Neutrophil (primary cell): ENCODE results near the gene CCDC88C.

Experiments used
- H3K27ac ChIP-seq: fragments of 200-600 bp; sonication (generic); 2 replicates; pipeline ENCODE4 v1.5.1; 2016; ENCODE audit warnings: mild to moderate bottlenecking, moderate library complexity
- H3K27me3 ChIP-seq: fragments of 200-600 bp; sonication (generic); 2 replicates; pipeline ENCODE4 v1.6.0; 2016; ENCODE audit warnings: mild to moderate bottlenecking
- H3K36me3 ChIP-seq: fragments of 200-600 bp; sonication (generic); 2 replicates; pipeline ENCODE4 v1.5.1; 2017
- H3K4me1 ChIP-seq, 2 experiments: fragments of 200-600 bp in 1 of 2; sonication (generic) in 1 of 2; 1 replicate in 1 of 2; 2 replicates in 1 of 2; pipeline versions ENCODE4 v1.5.1 to v1.6.1; 2013 to 2016; ENCODE audit warnings: low read depth in 1 of 2, low read length in 1 of 2, mild to moderate bottlenecking in 1 of 2, moderate library complexity in 1 of 2; ENCODE audit not compliant: control insufficient read depth in 1 of 2, insufficient read depth in 1 of 2
- H3K4me3 ChIP-seq, 2 experiments: fragments of 200-600 bp in 1 of 2; sonication (generic) in 1 of 2; 1 replicate in 1 of 2; 2 replicates in 1 of 2; pipeline ENCODE4 v1.5.1; 2013 to 2016; ENCODE audit warnings: low read depth in 1 of 2, low read length in 1 of 2, mild to moderate bottlenecking in 1 of 2, moderate library complexity in 1 of 2
- H3K9me3 ChIP-seq: fragments of 200-600 bp; sonication (generic); 2 replicates; pipeline ENCODE4 v1.5.1; 2016
- CTCF ChIP-seq: fragments of 200-600 bp; sonication (generic); IDR thresholded peaks from 2 replicates; pipeline ENCODE4 v1.5.1; 2016; ENCODE audit warnings: antibody characterized with exemption

Gene CCDC88C

GRCh38 chr14:91272341-91273272 lies 145.0 kb downstream of the CCDC88C start:
- Histone ChIP-seq H3K36me3 (peaks cover 69% of the 10 kb centered on the region), H3K27me3 (no peaks in the 10 kb centered on the region), H3K27ac (peak overlapping the region; percentile 80), H3K4me3 (no peak overlapping the region), H3K9me3 (no peaks in the 10 kb centered on the region), H3K4me1 (peaks cover 15 to 16% of the 10 kb centered on the region in 2 experiments)
- TF ChIP-seq CTCF: no peak

GRCh38 chr14:91271639-91272038 lies 146.0 kb downstream of the CCDC88C start:
- H3K9me3 ChIP-seq: no peaks in the 10 kb centered on the region
- H3K27ac ChIP-seq: no peak overlapping the region
- H3K36me3 ChIP-seq: peaks cover 59% of the 10 kb centered on the region
- peaks cover 15 to 16% of the 10 kb centered on the region in 2 experiments for H3K4me1 ChIP-seq
- no peak for TF ChIP-seq CTCF
- no peak overlapping the region for H3K4me3 ChIP-seq
- peaks cover under 1% of the 10 kb centered on the region for H3K27me3 ChIP-seq

- Histone ChIP-seq H3K27ac (no peak overlapping the region), H3K9me3 (no peaks in the 10 kb centered on the region), H3K27me3 (peaks cover 11% of the 10 kb centered on the region), H3K4me3 (no peak overlapping the region), H3K36me3 (peaks cover 52% of the 10 kb centered on the region), H3K4me1 (peaks cover 15 to 16% of the 10 kb centered on the region in 2 experiments)
- no peak for TF ChIP-seq CTCF
Measured at GRCh38 chr14:91270619-91271018, 147.0 kb downstream of the CCDC88C start.

GRCh38 chr14:91270188-91270587 lies 147.4 kb downstream of the CCDC88C start:
- Histone ChIP-seq H3K36me3 (peaks cover 52% of the 10 kb centered on the region), H3K27me3 (peaks cover 15% of the 10 kb centered on the region), H3K4me3 (no peak overlapping the region), H3K9me3 (no peaks in the 10 kb centered on the region), H3K4me1 (peaks cover 15 to 16% of the 10 kb centered on the region in 2 experiments), H3K27ac (no peak overlapping the region)
- TF ChIP-seq CTCF: no peak

- H3K4me1 ChIP-seq: peaks cover 13 to 15% of the 10 kb centered on the region in 2 experiments
- no peak for TF ChIP-seq CTCF
- no peak overlapping the region for H3K4me3 ChIP-seq
- H3K27me3 ChIP-seq: peaks cover 24% of the 10 kb centered on the region
- H3K27ac ChIP-seq: no peak overlapping the region
- H3K36me3 ChIP-seq: peaks cover 44% of the 10 kb centered on the region
- H3K9me3 ChIP-seq: no peaks in the 10 kb centered on the region
Measured at GRCh38 chr14:91269076-91269991, 148.3 kb downstream of the CCDC88C start.
